Endothelial cell of umbilical vein (primary cell): ENCODE results near the gene KRT79.

Experiments used
- CTCF ChIP-seq, 2 donors: IDR thresholded peaks; 1 replicate in 1 of 2; 2 replicates in 1 of 2; pipeline ENCODE4 v1.5.1; 2011; ENCODE audit warnings: low read length in 2 of 2, mild to moderate bottlenecking in 2 of 2, moderate library complexity in 2 of 2, control low read depth in 1 of 2, inconsistent platforms in 1 of 2, low read depth in 1 of 2; ENCODE audit not compliant: insufficient read depth in 1 of 2; ENCODE audit errors: extremely low read depth in 1 of 2
- EZH2 ChIP-seq: IDR thresholded peaks from 2 replicates; pipeline ENCODE4 v1.6.1; 2012; ENCODE audit warnings: borderline replicate concordance, low read depth, mild to moderate bottlenecking, moderate library complexity, low read length, inconsistent platforms; ENCODE audit not compliant: severe bottlenecking
- FOS ChIP-seq: IDR thresholded peaks from 2 replicates; pipeline ENCODE4 v1.6.1; 2011; ENCODE audit warnings: mild to moderate bottlenecking, low read length, moderate library complexity, borderline replicate concordance; ENCODE audit not compliant: insufficient read depth
- GATA2 ChIP-seq: IDR thresholded peaks from 2 replicates; pipeline ENCODE4 v1.7.0; 2011; ENCODE audit warnings: low read depth, mild to moderate bottlenecking, moderate library complexity, mixed read lengths, low read length; ENCODE audit not compliant: insufficient read length, insufficient read depth
- JUN ChIP-seq: IDR thresholded peaks from 2 replicates; pipeline ENCODE4 v1.6.1; 2011; ENCODE audit warnings: borderline replicate concordance, low read depth; ENCODE audit not compliant: insufficient read length, insufficient read depth
- MAX ChIP-seq: IDR thresholded peaks from 2 replicates; pipeline ENCODE4 v1.6.1; 2011; ENCODE audit not compliant: insufficient read depth, insufficient read length
- POLR2A ChIP-seq: IDR thresholded peaks from 2 replicates; pipeline ENCODE4 v1.6.1; 2012; ENCODE audit warnings: low read depth, mild to moderate bottlenecking, control low read depth, low read length
- POLR2AphosphoS5 ChIP-seq: IDR thresholded peaks from 2 replicates; pipeline ENCODE4 v1.6.1; 2012; ENCODE audit warnings: low read depth, mild to moderate bottlenecking, control low read depth, low read length, moderate library complexity; ENCODE audit not compliant: insufficient read depth

GRCh38 chr12:52776913-52777395 is 57.2 kb downstream of the KRT79 start, which contains the start of gene KRT76:
- TF ChIP-seq EZH2 = no peak
- TF ChIP-seq CTCF (IDR thresholded peaks at IDR 0.05; ENCODE audit: extremely low read depth in 1 of 2, insufficient read depth in 1 of 2, low read depth in 1 of 2, low read length in 2 of 2) = no peak
- no peak for TF ChIP-seq POLR2A
- no peak for TF ChIP-seq GATA2
- TF ChIP-seq MAX = no peak
- no peak for TF ChIP-seq POLR2AphosphoS5
- no peak for TF ChIP-seq FOS
- no peak for TF ChIP-seq JUN
